HEK293T (cell line): Measurements from ENCODE around the gene VMP1.

ENCODE experiments used
- CTCF ChIA-PET: fragments of 350-600 bp; formaldehyde crosslinking; extraction: SDS; loops from one replicate; lab custom pipeline; 2021; ENCODE audit warnings: antibody characterized with exemption, inconsistent platforms; lab: Yijun Ruan, JAX
- POLR2A ChIA-PET: fragments of 350-600 bp; formaldehyde crosslinking; extraction: SDS; loops from one replicate; lab custom pipeline; 2020; ENCODE audit warnings: antibody characterized with exemption, inconsistent platforms; lab: Yijun Ruan, JAX
- DNase-seq: peaks from one replicate; pipeline ENCODE4 v3.0.0; 2012; ENCODE audit warnings: mixed read lengths; ENCODE audit errors: extremely low spot score
- ARNT ChIP-seq: fragments of 450-650 bp; IDR thresholded peaks from 2 replicates; pipeline ENCODE4 v1.6.1; 2017; ENCODE audit warnings: mild to moderate bottlenecking
- CTBP1 ChIP-seq: fragments of 450-650 bp; IDR thresholded peaks from 2 replicates; pipeline ENCODE4 v1.6.1; 2016; ENCODE audit warnings: borderline replicate concordance
- ELF4 ChIP-seq: fragments of 450-650 bp; IDR thresholded peaks from 2 replicates; pipeline ENCODE4 v1.6.1; 2017; ENCODE audit warnings: antibody characterized with exemption
- FOXA1 ChIP-seq: fragments of 450-650 bp; IDR thresholded peaks from 2 replicates; pipeline ENCODE4 v1.6.1; 2016; ENCODE audit warnings: mild to moderate bottlenecking
- FOXK2 ChIP-seq: fragments of 450-650 bp; IDR thresholded peaks from 2 replicates; pipeline ENCODE4 v1.6.1; 2016; ENCODE audit warnings: mild to moderate bottlenecking
- FOXM1 ChIP-seq: fragments of 450-650 bp; IDR thresholded peaks from 2 replicates; pipeline ENCODE4 v1.6.1; 2017; ENCODE audit warnings: mild to moderate bottlenecking, borderline replicate concordance
- L3MBTL2 ChIP-seq: fragments of 450-650 bp; conservative IDR thresholded peaks from 2 replicates; pipeline ENCODE4 v1.6.1; 2016; ENCODE audit warnings: mild to moderate bottlenecking
- LEF1 ChIP-seq: fragments of 450-650 bp; IDR thresholded peaks from 2 replicates; pipeline ENCODE4 v1.6.1; 2017; ENCODE audit warnings: mild to moderate bottlenecking, borderline replicate concordance
- SUZ12 ChIP-seq: fragments of 450-650 bp; IDR thresholded peaks from 2 replicates; pipeline ENCODE4 v1.6.1; 2016; ENCODE audit warnings: mild to moderate bottlenecking
- TARDBP ChIP-seq: fragments of 450-650 bp; IDR thresholded peaks from 2 replicates; pipeline ENCODE4 v1.6.1; 2016
- ZNF384 ChIP-seq: fragments of 450-650 bp; IDR thresholded peaks from 2 replicates; pipeline ENCODE4 v1.6.1; 2016

Gene VMP1

GRCh38 chr17:59884861-59885260 lies 177.4 kb downstream of the VMP1 start:
- ChIA-PET CTCF (no interaction called here), POLR2A (no interaction called here)
- TF ChIP-seq FOXM1 = no peak
- DNase-seq = no peak

- DNase-seq = no peak
- TF ChIP-seq TARDBP (no peak), L3MBTL2 (no peak), FOXA1 (no peak), LEF1 (no peak), SUZ12 (no peak), ELF4 (no peak), ARNT (no peak), CTBP1 (no peak), FOXK2 (no peak)
- POLR2A ChIA-PET = no interaction called here
- CTCF ChIA-PET = no interaction called here
Observed at GRCh38 chr17:59888145-59888750, 180.8 kb downstream of the VMP1 start.

- POLR2A ChIA-PET = no interaction called here
- TF ChIP-seq CTBP1 (no peak), ZNF384 (no peak), FOXA1 (no peak), SUZ12 (no peak), ELF4 (no peak)
- DNase-seq = no peak
- CTCF ChIA-PET = no interaction called here
Observed at GRCh38 chr17:59890720-59891119, 183.3 kb downstream of the VMP1 start.
